HuH-7 (cell line): ENCODE data around the gene GRIN2C.

Source experiments
- DNase-seq: peaks from one replicate; pipeline ENCODE4 v3.0.0; 2011; ENCODE audit warnings: low spot score

Gene GRIN2C

GRCh38 chr17:74846621-74847020 is 13.1 kb downstream of the GRIN2C start:
- DNase-seq: no peak

GRCh38 chr17:74843352-74843627 is 16.4 kb downstream of the GRIN2C start:
- no peak for DNase-seq

DNA sequence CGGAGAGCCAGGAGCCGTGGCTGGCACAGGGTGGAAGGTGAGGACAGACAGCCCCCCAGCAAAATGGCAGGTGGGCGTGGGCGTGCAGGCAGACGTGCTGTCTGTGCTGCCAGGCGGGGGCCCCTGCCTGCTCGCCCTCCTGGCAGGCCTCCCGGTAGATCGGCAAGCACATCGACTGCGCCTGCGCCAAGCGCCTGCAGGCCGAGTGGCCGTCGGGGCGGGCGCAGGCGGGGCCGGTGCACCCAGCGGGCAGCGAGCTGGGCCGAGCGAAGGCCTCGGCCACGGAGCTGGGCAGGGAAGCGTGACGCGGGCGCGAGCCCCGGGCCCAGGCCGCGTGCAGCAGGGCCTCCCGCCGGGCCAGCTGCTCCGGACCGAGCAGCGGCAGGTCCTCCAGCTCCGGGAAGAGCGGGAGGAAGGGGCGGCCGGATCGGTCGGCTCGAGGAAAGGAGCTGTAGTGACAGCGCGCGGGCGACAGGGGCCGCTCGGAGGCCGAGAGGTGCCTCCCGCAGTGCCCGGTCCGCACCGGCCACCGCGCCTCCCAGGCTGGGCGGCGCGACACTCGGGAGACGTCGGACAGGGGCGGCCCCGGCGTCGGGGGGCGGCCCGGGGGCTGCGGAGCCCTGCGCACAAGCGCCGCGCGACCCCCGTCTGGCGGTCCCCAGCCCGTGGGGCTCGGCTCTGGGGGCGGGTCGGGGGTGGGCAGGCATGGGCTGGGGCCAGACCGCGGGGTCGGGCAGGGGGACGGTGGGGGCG is 16.9 kb downstream of the GRIN2C start:
- peak; percentile 99 for DNase-seq

DNA sequence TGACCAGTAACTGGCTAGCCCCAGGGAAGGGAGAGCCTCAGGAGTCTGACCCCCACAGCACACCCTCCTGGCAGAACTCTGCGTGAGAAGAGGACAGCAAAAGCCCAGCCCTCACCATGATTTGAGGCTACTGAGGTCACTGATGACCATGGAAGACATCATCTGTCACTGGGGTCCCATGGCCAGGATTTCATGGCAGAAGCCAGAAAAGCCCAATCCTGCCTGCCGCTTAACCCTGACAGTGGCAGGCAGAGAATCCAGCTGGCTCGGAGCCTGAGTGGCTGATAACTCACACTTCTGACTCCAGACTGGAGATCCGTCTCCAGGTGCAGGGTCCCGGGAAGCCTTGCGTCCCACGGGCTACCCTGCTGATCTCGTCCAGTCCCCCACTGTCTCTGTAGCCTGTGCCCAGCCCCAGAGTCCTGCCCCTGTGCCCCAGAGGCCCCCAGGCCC is 17.5 kb downstream of the GRIN2C start:
- peak; percentile 65 for DNase-seq

DNA sequence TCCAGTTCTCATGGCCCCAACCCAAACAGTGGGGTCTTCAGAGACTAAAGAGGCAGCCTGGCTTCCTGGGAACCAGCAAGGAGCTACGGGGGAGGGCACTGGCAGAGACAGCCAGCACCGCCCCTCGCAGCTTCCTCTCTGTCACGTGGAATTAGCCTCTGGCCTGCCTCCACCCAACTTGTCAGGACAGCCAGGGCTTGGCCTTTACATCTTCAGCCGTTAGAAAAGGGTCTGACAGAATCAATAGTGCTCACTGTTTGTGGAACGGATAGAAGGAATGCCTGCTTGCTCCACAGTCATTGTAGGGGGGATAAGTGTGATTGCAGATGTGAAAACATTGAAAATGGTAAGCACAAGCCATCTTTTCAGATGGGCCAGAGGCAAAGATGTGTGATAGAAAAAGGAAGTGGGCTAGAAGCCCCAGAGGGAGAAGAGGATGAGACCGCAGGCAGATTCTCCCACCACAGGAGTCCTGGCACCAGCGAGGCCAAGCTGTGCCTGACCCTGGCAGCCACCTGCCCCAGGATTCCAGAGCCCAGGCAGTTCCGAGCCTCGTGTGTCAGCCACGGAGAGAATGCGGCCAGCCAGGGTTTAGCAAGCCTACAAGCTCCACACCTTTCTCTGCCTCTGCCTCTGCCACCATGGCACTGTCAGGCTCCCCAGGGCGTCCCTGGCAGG is 18.6 kb downstream of the GRIN2C start:
- no peak for DNase-seq

DNA sequence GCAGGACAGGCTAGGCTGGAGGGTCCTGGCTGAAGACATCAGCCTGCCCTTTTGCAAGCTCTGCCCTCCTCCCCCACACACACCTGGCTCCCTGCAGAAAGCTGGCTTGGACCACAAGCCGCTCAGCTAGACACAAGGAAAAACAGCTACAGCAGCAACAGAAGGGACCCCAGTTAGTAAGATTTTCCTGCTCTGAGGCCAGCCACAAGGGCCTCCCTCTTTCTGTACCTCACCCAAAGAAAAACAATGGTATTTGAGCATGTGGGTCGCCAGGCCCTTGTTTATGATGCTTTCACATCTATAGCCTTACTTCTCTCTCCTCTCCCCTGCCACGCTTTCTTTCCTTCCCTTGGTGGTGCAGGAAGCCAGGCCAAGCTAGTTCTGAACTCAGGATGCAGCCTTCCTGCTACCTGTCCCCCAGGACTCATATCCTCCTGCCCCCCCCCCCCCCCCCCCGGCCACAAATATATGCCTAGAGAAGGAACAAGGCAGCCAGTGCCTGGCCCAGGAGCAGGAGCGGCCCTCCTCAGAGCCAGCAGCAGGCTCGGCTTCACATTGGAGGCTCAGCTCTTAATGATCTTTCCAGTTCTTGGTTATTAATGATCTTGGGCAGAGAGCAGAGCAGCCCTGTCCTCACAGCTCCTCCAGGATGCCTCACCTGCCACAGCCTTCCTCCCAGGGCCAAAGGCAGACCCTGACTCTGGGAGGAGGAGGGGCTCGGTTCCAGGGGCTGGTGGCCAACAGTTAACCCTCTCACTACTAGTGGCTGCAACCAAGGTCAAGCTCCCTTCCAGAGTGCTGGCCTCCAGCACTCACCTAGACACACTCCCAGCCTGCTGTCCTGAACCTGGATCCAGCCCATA is 19.5 kb downstream of the GRIN2C start:
- no peak for DNase-seq

DNA sequence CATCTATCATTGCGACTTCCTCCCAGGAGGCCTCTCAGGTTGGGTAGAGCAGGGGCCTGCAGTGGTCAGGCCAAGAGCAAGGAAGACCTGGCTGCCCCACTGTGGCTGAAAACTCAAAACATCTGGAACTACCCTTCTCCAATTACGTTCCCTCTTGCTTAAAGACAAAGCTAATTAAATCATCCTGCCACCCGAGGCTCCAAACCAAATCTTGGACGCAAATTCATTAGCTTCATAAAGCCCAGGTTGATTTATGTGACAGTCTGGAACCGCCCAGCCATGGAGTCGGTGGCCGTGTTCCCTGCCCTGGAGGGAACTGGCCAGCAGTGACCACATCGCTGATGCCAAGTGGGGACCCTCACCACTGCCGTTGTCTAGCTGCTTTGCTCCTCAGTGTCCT is 21.4 kb downstream of the GRIN2C start:
- DNase-seq: no peak

- DNase-seq: no peak
These were observed 22.8 kb downstream of the GRIN2C start for GRCh38 chr17:74836691-74837467.

- DNase-seq: no peak
These were observed 23.5 kb downstream of the GRIN2C start for GRCh38 chr17:74836191-74836590.

- no peak for DNase-seq
These were observed 25.9 kb downstream of the GRIN2C start for GRCh38 chr17:74833501-74834377.

DNA sequence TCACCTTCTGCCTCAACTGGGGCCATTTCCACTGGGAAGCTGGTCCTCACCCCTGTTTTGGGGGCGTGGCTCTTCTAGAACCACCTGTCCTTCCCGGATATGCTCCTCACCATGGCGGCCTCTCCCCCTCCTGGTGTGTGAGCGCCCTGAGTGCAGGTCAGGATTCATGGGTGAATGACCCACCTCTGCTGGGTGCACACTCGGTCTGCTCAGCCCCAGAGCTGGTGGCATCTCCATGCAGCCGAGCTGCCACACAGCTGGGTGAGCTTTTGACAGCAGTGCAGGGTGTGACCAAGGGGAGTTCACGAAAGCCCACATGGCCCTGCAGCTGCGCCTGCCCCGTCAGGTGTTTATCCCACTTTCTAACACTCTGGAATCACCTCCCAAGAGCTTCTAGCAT is 27.3 kb downstream of the GRIN2C start:
- no peak for DNase-seq

GRCh38 chr17:74831444-74832146 is 28.1 kb downstream of the GRIN2C start:
- DNase-seq: no peak

- no peak for DNase-seq
These were observed 28.8 kb downstream of the GRIN2C start for GRCh38 chr17:74830861-74831260.

- no peak for DNase-seq
These were observed 31.9 kb downstream of the GRIN2C start for GRCh38 chr17:74827800-74828199.

GRCh38 chr17:74825952-74826719 is 33.5 kb downstream of the GRIN2C start:
- DNase-seq: no peak

- DNase-seq: no peak
These were observed 34.6 kb downstream of the GRIN2C start for GRCh38 chr17:74824961-74825627.

DNA sequence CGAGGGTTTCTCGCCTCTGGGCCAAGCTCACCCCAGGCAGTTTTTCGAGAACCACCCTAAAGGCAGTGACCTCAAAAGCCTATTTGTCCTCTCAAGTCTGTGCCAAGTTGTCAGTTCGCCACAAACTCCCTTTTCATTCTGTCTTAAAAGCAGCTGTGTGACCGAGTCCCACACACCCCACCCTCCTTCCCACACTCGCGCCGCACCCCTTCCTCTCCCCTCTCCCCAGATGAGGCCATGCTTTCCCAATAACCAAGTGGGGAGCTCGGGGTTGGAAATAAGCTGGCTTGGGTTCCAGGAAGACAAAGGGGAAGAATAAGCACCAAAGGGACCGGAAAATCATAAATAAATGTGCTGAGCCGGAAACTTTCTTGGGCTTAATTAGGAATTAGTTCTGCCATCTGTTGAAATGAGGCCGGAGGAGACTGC is 36.7 kb downstream of the GRIN2C start:
- no peak for DNase-seq

- no peak for DNase-seq
These were observed 37.2 kb downstream of the GRIN2C start for GRCh38 chr17:74822335-74822938.
